Hepatocyte (in vitro differentiated cells): Measurements from ENCODE around the gene PDZD8. TPM values are rescaled to one million over a fixed set of nuclear protein-coding genes. Genes with fewer than 3 reads are reported as not detected.

ENCODE experiments used
- DNase-seq: peaks from one replicate; pipeline ENCODE4 v3.0.0-alpha.2; 2016; ENCODE audit warnings: low spot score
- H2AFZ ChIP-seq: fragments of 200-600 bp; sonication (generic); 2 replicates; pipeline ENCODE4 v1.6.0; 2016; ENCODE audit warnings: antibody characterized with exemption, mild to moderate bottlenecking
- H3K27ac ChIP-seq: fragments of 200-600 bp; sonication (generic); 2 replicates; pipeline ENCODE4 v1.5.1; 2016; ENCODE audit warnings: mild to moderate bottlenecking
- H3K27me3 ChIP-seq: fragments of 200-600 bp; sonication (generic); 2 replicates; pipeline ENCODE4 v1.6.1; 2016
- H3K36me3 ChIP-seq: fragments of 200-600 bp; sonication (generic); replicated peaks from 2 replicates; pipeline ENCODE4 v1.5.1; 2016; ENCODE audit warnings: low read depth; ENCODE audit not compliant: insufficient read depth
- H3K4me1 ChIP-seq: fragments of 200-600 bp; sonication (generic); 2 replicates; pipeline ENCODE4 v1.5.1; 2016; ENCODE audit warnings: mild to moderate bottlenecking, moderate library complexity; ENCODE audit not compliant: insufficient read depth
- H3K4me2 ChIP-seq: fragments of 200-600 bp; sonication (generic); 2 replicates; pipeline ENCODE4 v1.6.0; 2016
- H3K4me3 ChIP-seq: fragments of 200-600 bp; sonication (generic); 2 replicates; pipeline ENCODE4 v1.5.1; 2016; ENCODE audit warnings: mild to moderate bottlenecking
- H3K79me2 ChIP-seq: fragments of 200-600 bp; sonication (generic); 2 replicates; pipeline ENCODE4 v1.6.0; 2017; ENCODE audit warnings: mild to moderate bottlenecking
- H3K9me2 ChIP-seq: fragments of 200-600 bp; sonication (generic); replicated peaks from 2 replicates; pipeline ENCODE4 v1.6.0; 2017; ENCODE audit warnings: mild to moderate bottlenecking; ENCODE audit not compliant: insufficient read depth
- H3K9me3 ChIP-seq: fragments of 200-600 bp; sonication (generic); 2 replicates; pipeline ENCODE4 v1.5.1; 2016; ENCODE audit warnings: low read depth, mild to moderate bottlenecking
- H4K20me1 ChIP-seq: fragments of 200-600 bp; sonication (generic); 2 replicates; pipeline ENCODE4 v1.6.0; 2016; ENCODE audit warnings: mild to moderate bottlenecking; ENCODE audit not compliant: insufficient read depth, poor library complexity, severe bottlenecking
- EZH2 ChIP-seq: fragments of 200-600 bp; sonication (generic); IDR thresholded peaks from 2 replicates; pipeline ENCODE4 v1.6.1; 2016; ENCODE audit warnings: antibody characterized with exemption, mild to moderate bottlenecking, borderline replicate concordance
- EZH2phosphoT487 ChIP-seq: fragments of 200-600 bp; sonication (generic); IDR thresholded peaks from one replicate; pipeline ENCODE4 v1.6.1; 2018; ENCODE audit warnings: antibody characterized with exemption, mild to moderate bottlenecking, low read depth, moderate library complexity; ENCODE audit not compliant: unreplicated experiment, severe bottlenecking
- WGBS: methylation state at CpG from one replicate; pipeline ENCODE4 v1.1.6; 2016; ENCODE audit warnings: low lambda C conversion rate; ENCODE audit errors: missing lambda C conversion rate; 5-methylcytosine and 5-hydroxymethylcytosine counted together
- polyA plus RNA-seq: library from polyadenylated mRNA; unstranded; fragments of >200 nt; fragmentation: Nextera tagmentation; extraction: Ambion mirVana; gene quantifications from 2 replicates; pipeline ENCODE4 v1.2.1, GENCODE V29; 2016
- total RNA-seq: library from RNA; depleted of rRNA; stranded (reverse); fragments of >200 nt; gene quantifications from 2 replicates; pipeline ENCODE4 v1.2.3, GENCODE V29; 2014
- TF ChIP-seq, protein P1 (sequence below): fragments of 200-600 bp; sonication (generic); IDR thresholded peaks from 2 replicates; pipeline ENCODE4 v1.5.1; 2016; ENCODE audit warnings: antibody characterized with exemption, mild to moderate bottlenecking; ENCODE audit not compliant: poor library complexity

The PDZD8 gene
- total and polyA plus RNA-seq, 2 experiments from 2014 or later: 12.9 to 77.2 TPM

DNA sequence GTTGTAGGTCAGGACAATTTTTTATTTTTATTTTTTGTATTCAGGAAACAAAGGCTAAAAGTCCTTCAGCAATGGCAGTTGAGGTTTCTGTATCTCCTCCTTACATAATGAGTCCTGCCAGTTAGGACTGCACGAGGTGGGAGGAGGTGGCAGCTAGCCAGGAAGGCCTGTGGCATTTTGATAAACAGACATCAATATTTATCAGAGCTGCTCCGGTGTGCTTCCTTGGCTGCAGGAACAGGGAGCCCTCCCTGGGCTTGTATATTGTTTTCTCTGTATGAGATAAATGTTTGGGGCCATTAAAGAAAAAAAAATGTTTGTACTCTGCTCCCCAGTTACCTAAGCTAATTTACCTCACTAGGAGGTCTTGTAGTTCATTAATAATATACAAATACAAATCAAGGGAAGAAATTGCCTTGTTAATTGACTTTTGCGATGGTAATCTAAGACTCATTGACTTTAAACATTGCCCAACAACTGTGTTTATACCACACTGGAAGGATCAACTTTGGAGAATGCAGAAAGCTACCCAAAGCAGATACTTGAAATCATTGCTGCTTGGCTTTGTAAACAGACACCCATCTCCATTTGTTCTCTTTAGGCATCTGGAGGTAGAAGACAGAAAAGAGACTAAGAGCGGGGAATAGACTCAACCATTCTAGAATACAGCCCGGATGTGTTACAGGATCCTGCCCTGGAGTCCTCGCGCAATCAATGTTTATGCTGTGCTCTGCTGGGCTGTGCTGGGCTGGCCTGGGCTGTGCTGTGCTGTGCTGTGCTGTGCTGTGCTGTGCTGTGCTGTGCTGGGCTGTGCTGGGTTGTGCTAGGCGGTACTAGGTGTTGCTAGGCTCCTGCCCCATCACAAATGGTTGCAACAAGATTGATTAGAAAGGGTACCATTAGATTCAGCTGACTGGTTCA is 36.5 kb upstream of the PDZD8 start:
- Histone ChIP-seq H3K4me3 (no peak overlapping the region), H3K36me3 (no peaks in the 10 kb centered on the region), H3K4me2 (no peak overlapping the region), H3K4me1 (peaks cover 5% of the 10 kb centered on the region), H4K20me1 (no peaks in the 10 kb centered on the region), H3K79me2 (no peaks in the 10 kb centered on the region), H3K9me3 (no peaks in the 10 kb centered on the region), H3K9me2 (no peaks in the 10 kb centered on the region), H3K27ac (no peak overlapping the region), H3K27me3 (no peaks in the 10 kb centered on the region), H2AFZ (no peak overlapping the region)
- TF ChIP-seq, protein P1, sequence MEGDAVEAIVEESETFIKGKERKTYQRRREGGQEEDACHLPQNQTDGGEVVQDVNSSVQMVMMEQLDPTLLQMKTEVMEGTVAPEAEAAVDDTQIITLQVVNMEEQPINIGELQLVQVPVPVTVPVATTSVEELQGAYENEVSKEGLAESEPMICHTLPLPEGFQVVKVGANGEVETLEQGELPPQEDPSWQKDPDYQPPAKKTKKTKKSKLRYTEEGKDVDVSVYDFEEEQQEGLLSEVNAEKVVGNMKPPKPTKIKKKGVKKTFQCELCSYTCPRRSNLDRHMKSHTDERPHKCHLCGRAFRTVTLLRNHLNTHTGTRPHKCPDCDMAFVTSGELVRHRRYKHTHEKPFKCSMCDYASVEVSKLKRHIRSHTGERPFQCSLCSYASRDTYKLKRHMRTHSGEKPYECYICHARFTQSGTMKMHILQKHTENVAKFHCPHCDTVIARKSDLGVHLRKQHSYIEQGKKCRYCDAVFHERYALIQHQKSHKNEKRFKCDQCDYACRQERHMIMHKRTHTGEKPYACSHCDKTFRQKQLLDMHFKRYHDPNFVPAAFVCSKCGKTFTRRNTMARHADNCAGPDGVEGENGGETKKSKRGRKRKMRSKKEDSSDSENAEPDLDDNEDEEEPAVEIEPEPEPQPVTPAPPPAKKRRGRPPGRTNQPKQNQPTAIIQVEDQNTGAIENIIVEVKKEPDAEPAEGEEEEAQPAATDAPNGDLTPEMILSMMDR: no peak
- TF ChIP-seq EZH2phosphoT487 (no peak), EZH2 (no peak)
- WGBS: 55% methylated on average over 8 of the region's 8 CpGs
- no peak for DNase-seq

DNA sequence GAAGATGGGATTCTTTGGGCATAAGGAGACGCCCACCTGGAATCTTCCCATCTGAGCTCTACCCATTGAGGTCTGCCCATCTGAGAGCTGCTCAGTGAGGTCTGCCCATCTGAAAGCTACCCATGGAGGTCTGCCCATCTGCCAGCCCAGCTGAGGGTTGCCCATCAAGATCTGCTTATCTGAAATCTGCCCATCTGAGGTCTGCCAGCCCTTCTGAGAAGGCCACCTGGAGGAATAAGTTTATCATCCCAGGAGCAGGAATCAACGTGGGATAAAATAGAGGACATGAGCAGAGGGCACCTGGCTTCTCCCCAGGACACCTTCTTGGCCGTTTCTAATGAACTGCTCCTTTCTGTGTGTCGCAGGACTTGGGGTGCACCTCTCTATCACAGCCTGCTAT is 35.3 kb upstream of the PDZD8 start:
- H3K4me1 ChIP-seq: peaks cover 5% of the 10 kb centered on the region
- H3K4me3 ChIP-seq: no peak overlapping the region
- WGBS: 95% methylated on average over 4 of the region's 4 CpGs
- H3K9me2 ChIP-seq: no peaks in the 10 kb centered on the region
- H3K9me3 ChIP-seq: no peaks in the 10 kb centered on the region
- no peak overlapping the region for H2AFZ ChIP-seq
- no peak overlapping the region for H3K27ac ChIP-seq
- no peaks in the 10 kb centered on the region for H3K79me2 ChIP-seq
- H3K27me3 ChIP-seq: no peaks in the 10 kb centered on the region
- H3K4me2 ChIP-seq: no peak overlapping the region
- no peak for DNase-seq
- TF ChIP-seq EZH2 (no peak), EZH2phosphoT487 (no peak)
- TF ChIP-seq, protein P1: no peak
- H4K20me1 ChIP-seq: no peaks in the 10 kb centered on the region
- no peaks in the 10 kb centered on the region for H3K36me3 ChIP-seq

DNA sequence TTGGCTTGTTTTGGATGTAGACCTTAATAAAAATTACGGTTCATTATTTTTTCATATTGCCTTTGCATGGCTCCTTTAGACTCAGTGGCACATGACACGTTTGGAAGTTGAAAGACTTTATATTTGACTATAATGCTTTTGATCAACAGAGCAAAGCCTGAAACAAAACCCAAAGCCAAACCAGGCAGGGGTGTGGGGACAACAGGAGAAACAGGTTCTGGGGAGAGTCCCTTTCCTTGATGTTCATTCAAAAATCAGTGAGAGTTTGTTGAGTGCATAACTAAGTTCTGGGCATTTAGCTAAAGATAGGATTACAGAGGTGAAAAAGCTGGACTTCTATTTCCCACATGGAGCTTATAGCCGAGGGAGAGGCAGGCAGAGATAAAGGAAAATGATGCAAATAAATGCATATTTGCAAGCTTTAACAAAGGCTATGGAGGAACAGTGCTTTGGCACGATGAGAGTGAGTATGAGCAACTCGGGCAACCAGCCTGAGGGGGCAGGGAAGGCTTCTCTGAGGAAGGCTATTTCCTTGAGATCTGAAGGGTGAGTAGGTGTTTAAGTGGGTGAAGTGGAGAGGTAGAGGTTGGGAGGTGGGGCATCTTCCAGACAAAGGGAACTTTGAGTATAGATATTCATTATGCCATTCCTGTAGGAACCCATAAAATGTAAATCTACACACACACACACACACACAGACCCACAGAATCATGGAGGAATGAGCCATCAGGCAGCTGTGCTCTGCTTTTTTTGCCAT is 34.5 kb upstream of the PDZD8 start:
- Histone ChIP-seq H3K27me3 (no peaks in the 10 kb centered on the region), H3K4me2 (no peak overlapping the region), H3K4me1 (peaks cover 5% of the 10 kb centered on the region), H3K9me2 (no peaks in the 10 kb centered on the region), H4K20me1 (no peaks in the 10 kb centered on the region), H2AFZ (no peak overlapping the region), H3K9me3 (no peaks in the 10 kb centered on the region), H3K4me3 (no peak overlapping the region), H3K79me2 (no peaks in the 10 kb centered on the region), H3K36me3 (no peaks in the 10 kb centered on the region), H3K27ac (no peak overlapping the region)
- no peak for TF ChIP-seq EZH2phosphoT487
- no peak for TF ChIP-seq EZH2
- TF ChIP-seq, protein P1: no peak
- WGBS: 85% methylated on average over 5 of the region's 5 CpGs
- no peak for DNase-seq
